Thoracic aorta (tissue), 2 donors: Measurements from ENCODE around the gene VPS13A. TPM values are rescaled to one million over a fixed set of nuclear protein-coding genes. Genes with fewer than 3 reads are reported as not detected.

Experiments
- ATAC-seq: fragments of 150-250 bp; one replicate; pipeline ENCODE4 v1.8.0; 2017; ENCODE audit warnings: low read depth; ENCODE audit not compliant: insufficient number of reproducible peaks, low FRiP score
- DNase-seq: peaks from one replicate; pipeline ENCODE4 v3.0.0-alpha.2; 2020; ENCODE audit warnings: low spot score
- H3K27ac ChIP-seq, 2 donors: fragments of 200-600 bp; sonication (generic); 1 replicate in 1 of 2; 2 replicates in 1 of 2; pipeline ENCODE4 v1.5.1; 2016; ENCODE audit warnings: mild to moderate bottlenecking in 2 of 2, moderate library complexity in 2 of 2
- H3K27me3 ChIP-seq: fragments of 200-600 bp; sonication (generic); replicated peaks from 2 replicates; pipeline ENCODE4 v1.6.0; 2016; ENCODE audit warnings: mild to moderate bottlenecking; ENCODE audit not compliant: insufficient read depth
- H3K36me3 ChIP-seq: fragments of 200-600 bp; sonication (generic); one replicate; pipeline ENCODE4 v1.5.1; 2016
- H3K4me1 ChIP-seq, 2 donors: fragments of 200-600 bp; sonication (generic); 1 replicate in 1 of 2; 2 replicates in 1 of 2; pipeline versions ENCODE4 v1.5.1 to v1.6.0; 2016; ENCODE audit warnings: low read depth in 2 of 2, mild to moderate bottlenecking in 1 of 2; ENCODE audit not compliant: control insufficient read depth in 1 of 2
- H3K4me3 ChIP-seq: fragments of 200-600 bp; sonication (generic); 2 replicates; pipeline ENCODE4 v1.5.1; 2016; ENCODE audit warnings: mild to moderate bottlenecking
- H3K9me3 ChIP-seq: fragments of 200-600 bp; sonication (generic); 2 replicates; pipeline ENCODE4 v1.5.1; 2016
- CTCF ChIP-seq: fragments of 200-600 bp; sonication (generic); IDR thresholded peaks from one replicate; pipeline ENCODE4 v1.5.1; 2019; ENCODE audit warnings: antibody characterized with exemption
- total RNA-seq, 2 donors: library from RNA; depleted of rRNA; stranded (reverse); fragments of >200 nt; gene quantifications; one replicate each; pipeline versions ENCODE4 v1.1.0 to v1.2.3, GENCODE V29; 2016

The VPS13A gene
- total RNA-seq, 2 donors from 2014 or later = 54.8 to 94.8 TPM

- DNase-seq = no peak
These were observed 129.8 kb downstream of the VPS13A start for GRCh38 chr9:77307166-77307565.

GRCh38 chr9:77316058-77316457, 138.7 kb downstream of the VPS13A start:
- H3K9me3 ChIP-seq = no peaks in the 10 kb centered on the region
- H3K36me3 ChIP-seq = peaks cover 4% of the 10 kb centered on the region
- H3K4me3 ChIP-seq = no peak overlapping the region
- DNase-seq (no peak), ATAC-seq (no peak)
- H3K27me3 ChIP-seq = no peaks in the 10 kb centered on the region
- no peak for TF ChIP-seq CTCF
- no peaks in the 10 kb centered on the region for H3K4me1 ChIP-seq
- no peak overlapping the region for H3K27ac ChIP-seq

More at GRCh38 chr9:77307166-77307565, 129.8 kb downstream of the VPS13A start:
- Histone ChIP-seq H3K4me3 (no peak overlapping the region), H3K9me3 (no peaks in the 10 kb centered on the region), H3K27ac (no peak overlapping the region), H3K4me1 (no peaks in the 10 kb centered on the region), H3K27me3 (no peaks in the 10 kb centered on the region), H3K36me3 (no peaks in the 10 kb centered on the region)
- TF ChIP-seq CTCF = no peak
- ATAC-seq = no peak

DNA sequence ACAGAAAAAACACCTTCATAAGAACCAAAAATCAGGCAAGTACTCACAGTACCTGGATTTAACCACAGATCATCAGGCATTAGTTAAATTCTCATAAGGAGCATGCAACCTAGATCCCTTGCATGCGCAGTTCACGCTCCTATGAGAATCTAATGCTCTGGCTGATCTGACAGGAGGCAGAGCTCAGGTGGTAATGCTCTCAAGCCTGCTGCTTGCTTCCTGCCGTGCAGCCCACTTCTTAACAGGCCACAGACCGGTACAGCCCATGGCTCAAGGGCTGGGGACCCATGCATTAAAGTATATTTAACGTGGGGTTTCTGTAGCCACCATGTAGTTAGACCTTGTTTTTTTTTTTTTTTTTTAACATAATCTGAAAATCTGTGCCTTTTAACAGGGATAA, 147.7 kb downstream of the VPS13A start:
- Histone ChIP-seq H3K4me3 (no peak overlapping the region), H3K36me3 (peaks cover 16% of the 10 kb centered on the region), H3K9me3 (no peaks in the 10 kb centered on the region), H3K27ac (no peak overlapping the region), H3K4me1 (no peaks in the 10 kb centered on the region), H3K27me3 (no peaks in the 10 kb centered on the region)
- TF ChIP-seq CTCF = no peak
- no peak for DNase-seq
- ATAC-seq = no peak

GRCh38 chr9:77328102-77328501, 150.8 kb downstream of the VPS13A start:
- no peaks in the 10 kb centered on the region for H3K9me3 ChIP-seq
- H3K27me3 ChIP-seq = no peaks in the 10 kb centered on the region
- H3K36me3 ChIP-seq = peaks cover 16% of the 10 kb centered on the region
- no peak for TF ChIP-seq CTCF
- H3K27ac ChIP-seq = no peak overlapping the region
- no peak overlapping the region for H3K4me3 ChIP-seq
- no peak for DNase-seq
- ATAC-seq = no peak
- H3K4me1 ChIP-seq = no peaks in the 10 kb centered on the region

DNA sequence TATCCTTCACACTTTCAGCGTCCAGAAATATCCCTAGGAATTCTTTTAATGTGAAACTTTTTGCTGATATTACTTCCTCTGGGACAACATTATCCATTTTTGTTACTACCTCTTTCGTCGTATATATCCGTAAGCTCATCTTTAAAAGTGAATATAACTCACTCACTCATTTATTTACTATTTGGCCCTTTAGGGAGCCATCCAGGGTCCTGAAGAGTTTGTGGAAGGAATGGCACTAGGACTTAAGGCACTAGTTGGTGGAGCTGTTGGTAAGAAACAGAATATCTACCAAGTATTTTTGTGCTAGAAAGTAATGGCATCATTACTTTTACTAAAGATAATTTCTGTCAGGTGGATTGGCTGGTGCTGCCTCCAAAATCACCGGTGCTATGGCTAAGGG, 192.7 kb downstream of the VPS13A start:
- H3K4me3 ChIP-seq = no peak overlapping the region

More for the DNA sequence above, 192.7 kb downstream of the VPS13A start:
- no peak for DNase-seq
- peaks cover 14% of the 10 kb centered on the region for H3K36me3 ChIP-seq
- no peaks in the 10 kb centered on the region for H3K4me1 ChIP-seq
- no peak for ATAC-seq
- no peaks in the 10 kb centered on the region for H3K9me3 ChIP-seq
- no peak for TF ChIP-seq CTCF
- H3K27ac ChIP-seq = no peak overlapping the region
- no peaks in the 10 kb centered on the region for H3K27me3 ChIP-seq
